CD1c-positive myeloid dendritic cell (primary cell): Measurements from ENCODE around the gene NLGN1.
A peak's percentile ranks its signal among the peaks of the same experiment; 100 is the strongest.

ENCODE experiments used
- DNase-seq: peaks from one replicate; pipeline ENCODE4 v3.0.0-alpha.2; 2016; ENCODE audit errors: extremely low spot score

NLGN1 gene

DNA sequence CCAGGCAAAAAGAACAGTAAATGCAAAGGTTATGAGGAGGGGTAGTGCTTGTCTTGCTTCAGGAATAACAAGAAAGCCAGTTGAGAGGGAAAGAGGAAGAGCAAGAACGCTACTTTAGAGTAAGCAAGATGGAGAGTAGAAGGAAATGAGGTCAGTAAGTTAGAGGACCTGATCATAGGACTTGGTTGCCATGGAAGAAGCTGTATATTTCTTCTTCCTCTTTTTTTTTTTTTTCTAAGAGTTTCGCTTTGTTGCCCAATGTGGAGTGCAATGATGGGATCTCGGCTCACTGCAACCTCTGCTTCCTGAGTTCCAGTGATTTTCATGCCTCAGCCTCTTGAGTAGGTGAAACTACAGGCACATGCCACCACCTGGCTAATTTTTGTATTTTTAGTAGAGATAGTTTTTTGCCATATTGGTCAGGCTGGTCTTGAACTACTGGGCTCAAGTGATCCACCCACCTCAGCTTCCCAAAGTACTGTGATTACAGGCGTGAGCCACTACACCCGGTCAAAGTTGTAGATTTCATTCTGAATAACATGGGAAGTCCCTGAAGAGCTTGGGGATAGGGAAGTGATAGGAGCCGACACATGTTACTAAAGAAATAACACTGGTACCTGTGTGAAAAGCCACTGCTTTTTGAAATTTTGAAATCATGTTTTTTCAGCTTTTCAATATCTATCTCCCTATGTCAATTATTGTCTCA is 933.7 kb downstream of the NLGN1 start:
- DNase-seq = peak; percentile 80

DNA sequence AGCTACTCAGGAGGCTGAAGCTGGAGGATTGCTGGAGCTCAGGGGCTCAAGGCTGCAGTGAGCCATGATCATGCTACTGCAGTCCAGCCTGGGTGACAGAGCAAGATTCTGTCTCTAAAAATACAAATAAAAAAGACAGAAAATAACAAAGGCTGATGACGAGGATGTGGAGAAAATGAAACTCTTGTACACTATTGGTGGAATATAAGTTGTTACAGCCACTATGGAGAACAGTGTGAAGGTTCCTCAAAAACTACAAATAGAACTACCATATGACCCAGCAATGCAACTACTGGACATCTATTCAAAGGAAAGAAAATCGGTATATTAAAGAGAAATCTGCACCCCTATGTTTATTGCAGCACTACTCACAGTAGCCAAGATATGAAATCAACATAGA is 934.8 kb downstream of the NLGN1 start:
- DNase-seq = no peak

DNA sequence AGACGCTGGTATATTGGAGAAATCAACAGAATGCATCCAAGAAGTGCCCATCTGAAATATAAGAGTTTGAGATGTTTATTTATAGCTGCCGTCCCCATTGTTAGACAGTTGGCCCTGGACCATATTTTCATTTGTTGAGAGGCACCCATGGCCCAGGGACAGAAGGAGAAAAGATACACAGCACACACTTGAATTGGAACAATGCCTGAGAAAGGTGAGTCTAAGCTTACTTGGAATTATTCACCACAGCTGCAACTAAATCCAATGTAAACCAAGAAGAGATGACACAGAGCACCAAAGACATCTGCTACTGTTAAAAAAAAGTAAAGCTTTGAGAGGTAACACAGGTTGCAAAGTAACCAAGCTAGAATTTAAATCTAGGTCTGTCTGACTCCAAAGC is 936.1 kb downstream of the NLGN1 start:
- DNase-seq = no peak

DNA sequence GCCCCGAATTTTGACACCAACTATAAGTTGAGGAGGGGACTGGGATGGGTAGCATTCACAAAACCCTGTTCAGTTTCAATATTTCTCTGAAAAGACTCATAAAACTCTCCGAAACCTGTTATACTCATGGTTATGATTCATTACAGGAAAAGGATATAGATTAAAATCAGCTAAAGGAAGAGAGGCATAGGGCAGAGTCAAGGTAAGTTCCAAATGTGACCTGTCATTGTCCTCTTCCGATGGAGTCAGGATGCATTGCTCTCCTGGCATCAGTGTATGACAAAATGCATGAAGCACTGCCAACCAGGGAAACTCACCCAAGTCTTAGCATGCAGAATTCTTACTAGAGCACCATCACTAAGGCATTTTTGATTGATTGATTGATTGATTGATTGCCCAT is 936.6 kb downstream of the NLGN1 start:
- DNase-seq = no peak

DNA sequence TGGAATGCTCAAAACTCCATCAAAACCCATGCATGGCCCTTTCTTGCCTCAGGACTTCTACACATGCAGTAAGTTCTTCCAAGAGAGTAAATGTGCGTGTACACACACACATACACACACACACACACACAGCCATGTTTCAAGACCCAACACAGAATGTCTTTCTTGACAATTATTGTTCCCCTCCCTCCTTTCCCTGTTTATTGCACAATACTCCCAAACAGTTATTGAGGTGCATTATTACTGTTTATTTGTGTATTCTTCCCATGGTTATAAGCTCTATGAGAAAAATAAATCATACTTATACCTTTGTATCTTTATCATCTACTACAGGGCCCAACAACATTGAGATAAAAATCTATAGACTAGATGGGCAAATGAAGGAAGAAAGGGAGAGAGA is 937.8 kb downstream of the NLGN1 start:
- no peak for DNase-seq

DNA sequence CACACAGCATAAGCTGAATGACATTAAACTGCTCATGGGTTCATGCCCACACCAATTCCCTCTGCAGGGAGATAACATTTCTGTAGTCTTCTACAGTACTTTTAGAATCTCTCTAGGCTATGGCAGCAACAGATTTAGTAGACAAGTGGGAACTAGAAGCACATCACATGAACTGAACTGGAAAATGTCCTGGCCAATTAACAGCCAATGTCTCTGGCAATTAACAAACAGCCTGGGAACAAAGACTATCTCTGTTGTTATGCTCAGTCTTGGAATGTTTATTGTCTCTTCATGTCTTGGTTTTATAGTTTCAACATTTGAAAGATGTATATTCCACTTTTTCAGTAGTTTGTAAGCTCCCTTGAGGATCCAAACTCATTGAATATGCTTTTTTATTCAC is 938.4 kb downstream of the NLGN1 start:
- DNase-seq = no peak
